Stimulated activated memory B cell treated with anti-CD40 and anti-IgM and Interleukin-4, amounts not matched to agents 10 μg/mL and 1 μg/mL and 100 μg/mL, for 72 hours (primary cell): ENCODE results near the gene ZNF691.
"Not testable (repeated sequence)": the region's sequence is repeated elsewhere in the genome, so short reads cannot be mapped to it uniquely, and the experiment has no call there.

Source experiments
- ATAC-seq: fragments of 150-1000 bp; cut with Tn5 transposase; 2 replicates; pipeline ENCODE4 v1.10.0; 2021
- H3K27ac Mint-ChIP-seq: one replicate; pipeline ENCODE4 v1.8.0; 2022; ENCODE audit warnings: mild to moderate bottlenecking, mixed read lengths
- H3K27me3 Mint-ChIP-seq: one replicate; pipeline ENCODE4 v1.8.0; 2022; ENCODE audit warnings: mixed read lengths
- H3K36me3 Mint-ChIP-seq: one replicate; pipeline ENCODE4 v1.8.0; 2022; ENCODE audit warnings: mixed read lengths
- H3K4me1 Mint-ChIP-seq: one replicate; pipeline ENCODE4 v1.8.0; 2022; ENCODE audit warnings: mixed read lengths
- H3K4me3 Mint-ChIP-seq: one replicate; pipeline ENCODE4 v1.8.0; 2022; ENCODE audit warnings: mild to moderate bottlenecking, moderate library complexity, mixed read lengths
- H3K9me3 Mint-ChIP-seq: one replicate; pipeline ENCODE4 v1.8.0; 2022; ENCODE audit warnings: mixed read lengths

The ZNF691 gene

GRCh38 chr1:42846257-42847110, at the start of gene ZNF691:
TSS of gene ZNF691 (plus strand) at chr1:42846613. CDS start at chr1:42849659, 3,046 bp downstream.
- ATAC-seq, result peak; percentile 98
- Mint-ChIP-seq H3K36me3 (peaks cover 30% of the 10 kb centered on the region), H3K27ac (peak within 1 kb of the TSS; percentile 65)

DNA sequence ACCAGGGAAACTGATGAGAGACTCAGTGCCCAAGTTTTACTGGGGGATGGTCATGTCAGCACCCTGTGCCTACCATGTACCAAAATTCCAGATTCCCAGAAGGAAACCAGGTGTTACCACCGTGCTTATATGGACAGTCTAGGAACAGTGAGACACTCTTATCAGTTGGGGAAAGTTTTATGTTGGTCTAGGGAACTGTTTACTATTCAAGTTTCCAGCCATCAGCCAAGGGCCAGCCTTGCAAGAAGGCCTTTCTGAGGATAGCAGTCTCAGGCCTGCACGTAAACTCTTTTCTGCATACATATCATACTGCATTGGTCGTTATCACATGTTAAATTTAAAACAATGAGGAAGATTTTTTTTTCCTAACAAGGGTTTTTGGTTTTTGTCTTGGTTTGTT, 49.0 kb upstream of the ZNF691 start:
- Mint-ChIP-seq H3K27ac (no peak overlapping the region), H3K36me3 (no peaks in the 10 kb centered on the region), H3K4me3 (no peak overlapping the region), H3K27me3 (no peaks in the 10 kb centered on the region), H3K9me3 (no peaks in the 10 kb centered on the region), H3K4me1 (no peaks in the 10 kb centered on the region)
- no peak for ATAC-seq

More at GRCh38 chr1:42846257-42847110, at the start of gene ZNF691:
- no peaks in the 10 kb centered on the region for H3K27me3 Mint-ChIP-seq
- H3K4me3 Mint-ChIP-seq, result peak within 1 kb of the TSS; percentile 86
- H3K9me3 Mint-ChIP-seq, result peaks cover 3% of the 10 kb centered on the region
- H3K4me1 Mint-ChIP-seq, result peaks cover 19% of the 10 kb centered on the region

GRCh38 chr1:42797979-42798378, 48.4 kb upstream of the ZNF691 start:
- H3K9me3 Mint-ChIP-seq, result no peaks in the 10 kb centered on the region
- no peak overlapping the region for H3K27ac Mint-ChIP-seq

DNA sequence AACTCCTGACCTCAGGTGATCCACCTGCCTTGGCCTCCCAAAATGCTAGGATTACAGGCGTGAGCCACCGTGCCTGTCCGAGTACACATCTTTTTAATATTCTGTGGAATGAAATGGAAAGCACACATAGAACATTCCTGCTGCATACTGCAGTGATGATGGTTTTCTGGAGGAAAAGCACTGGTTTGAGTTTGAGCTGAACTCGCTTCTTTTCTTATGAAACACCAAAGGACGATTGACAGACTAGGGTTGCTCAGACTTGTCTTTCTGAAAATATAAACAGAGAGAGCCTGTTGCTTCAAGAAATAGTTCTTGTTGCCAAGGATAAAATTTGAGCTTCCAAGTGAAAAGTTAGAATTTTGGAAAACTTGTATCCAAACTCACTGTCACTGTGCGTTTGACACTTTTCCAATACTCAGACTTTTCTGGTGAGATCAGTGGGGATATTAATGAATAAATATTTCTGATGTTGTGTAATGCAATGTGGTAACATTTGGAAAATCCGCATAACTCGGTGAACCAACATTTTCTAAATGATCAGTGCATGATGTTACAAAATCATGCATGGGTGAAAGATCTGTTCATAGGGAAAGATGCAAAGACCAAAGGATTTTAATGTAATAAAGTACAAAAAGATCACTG, 44.5 kb upstream of the ZNF691 start:
- Mint-ChIP-seq H3K4me1 (no peaks in the 10 kb centered on the region), H3K9me3 (no peaks in the 10 kb centered on the region), H3K36me3 (peaks cover 20% of the 10 kb centered on the region), H3K27me3 (no peaks in the 10 kb centered on the region), H3K4me3 (no peak overlapping the region), H3K27ac (no peak overlapping the region)
- ATAC-seq, result no peak

More at GRCh38 chr1:42797979-42798378, 48.4 kb upstream of the ZNF691 start:
- Mint-ChIP-seq H3K36me3 (no peaks in the 10 kb centered on the region), H3K4me3 (no peak overlapping the region), H3K27me3 (no peaks in the 10 kb centered on the region), H3K4me1 (no peaks in the 10 kb centered on the region)
- no peak for ATAC-seq

DNA sequence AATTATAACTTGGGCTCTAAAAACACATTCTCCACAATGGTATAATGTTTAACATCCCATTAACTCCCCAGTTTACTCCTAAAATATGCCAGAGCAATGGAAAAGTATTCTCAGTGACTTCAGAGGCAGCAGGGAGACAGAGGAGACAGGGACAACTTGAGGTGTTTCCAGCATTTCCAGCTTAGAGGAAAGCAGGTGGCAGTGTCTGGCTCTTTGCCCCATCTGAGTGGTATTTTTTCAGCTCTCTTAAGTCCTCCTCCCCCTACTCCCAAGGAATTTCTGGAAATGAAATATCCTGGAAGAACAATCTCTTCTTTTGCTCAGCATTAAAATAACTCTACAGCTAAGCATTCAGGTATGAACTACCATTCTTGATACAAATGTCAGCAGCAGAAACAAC, 40.2 kb upstream of the ZNF691 start:
- Mint-ChIP-seq H3K9me3 (no peaks in the 10 kb centered on the region), H3K27ac (no peak overlapping the region), H3K27me3 (no peaks in the 10 kb centered on the region), H3K4me1 (no peaks in the 10 kb centered on the region), H3K4me3 (no peak overlapping the region), H3K36me3 (peaks cover 26% of the 10 kb centered on the region)
- ATAC-seq, result no peak

DNA sequence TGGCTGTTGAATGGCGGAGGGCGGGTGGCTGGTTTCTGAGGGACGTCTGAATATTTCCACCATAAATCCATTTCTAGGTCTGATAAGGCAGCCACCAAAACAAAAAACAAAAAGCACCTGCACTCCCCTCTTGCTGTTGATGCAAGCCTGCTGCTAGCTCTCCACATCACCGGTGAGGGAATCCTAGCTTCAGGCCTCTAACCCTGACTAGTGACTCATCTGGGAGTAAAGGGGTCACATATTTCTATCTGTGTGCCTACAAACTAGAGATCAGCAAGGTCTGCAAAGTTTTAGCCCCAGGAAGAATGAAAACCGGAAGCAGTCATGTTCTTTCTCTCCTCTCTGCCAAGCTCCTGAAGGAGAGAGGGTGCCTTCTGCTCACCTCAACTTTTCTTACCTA, 39.8 kb upstream of the ZNF691 start:
- ATAC-seq, result no peak
- no peaks in the 10 kb centered on the region for H3K4me1 Mint-ChIP-seq
- H3K4me3 Mint-ChIP-seq, result no peak overlapping the region
- H3K36me3 Mint-ChIP-seq, result peaks cover 30% of the 10 kb centered on the region
- no peak overlapping the region for H3K27ac Mint-ChIP-seq
- H3K9me3 Mint-ChIP-seq, result no peaks in the 10 kb centered on the region
- no peaks in the 10 kb centered on the region for H3K27me3 Mint-ChIP-seq

DNA sequence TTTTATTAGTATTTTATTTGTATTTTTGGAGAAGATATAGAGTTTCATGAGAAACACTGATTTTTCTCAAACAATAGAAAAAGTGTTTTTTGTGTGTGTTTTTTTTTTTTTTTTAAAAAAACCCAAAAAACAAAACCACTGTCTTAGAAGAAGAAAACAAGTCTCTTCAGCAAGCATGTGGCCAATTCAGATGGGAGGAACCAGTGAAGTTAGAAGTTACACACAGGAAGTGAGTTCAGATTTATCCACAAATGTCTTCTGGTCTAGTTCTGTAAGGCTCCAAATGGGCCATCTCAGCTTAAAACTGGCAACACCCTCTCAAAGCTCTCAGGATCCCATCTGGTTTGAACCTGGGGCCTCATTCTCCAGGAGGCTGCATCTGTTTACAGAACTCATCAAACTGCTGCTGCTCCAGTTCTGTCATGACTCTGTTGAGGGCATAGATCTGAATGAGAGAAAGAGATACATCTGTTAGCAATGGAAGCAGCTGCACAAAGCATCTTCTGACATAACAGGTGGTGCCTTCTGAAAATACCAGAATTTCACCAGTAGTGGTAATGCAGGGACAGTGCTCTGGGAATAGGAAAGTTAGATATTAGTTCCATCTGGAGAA, 39.3 kb upstream of the ZNF691 start:
- ATAC-seq, result no peak
- Mint-ChIP-seq H3K27ac (no peak overlapping the region), H3K4me3 (no peak overlapping the region), H3K4me1 (no peaks in the 10 kb centered on the region), H3K9me3 (no peaks in the 10 kb centered on the region), H3K36me3 (peaks cover 32% of the 10 kb centered on the region), H3K27me3 (no peaks in the 10 kb centered on the region)

- H3K36me3 Mint-ChIP-seq, H3K27me3 Mint-ChIP-seq, H3K27ac Mint-ChIP-seq, H3K4me3 Mint-ChIP-seq, ATAC-seq, H3K9me3 Mint-ChIP-seq: not testable (repeated sequence)
- peaks cover 22% of the 10 kb centered on the region for H3K4me1 Mint-ChIP-seq
Observed at GRCh38 chr1:42814815-42815214, 31.6 kb upstream of the ZNF691 start.

GRCh38 chr1:42815941-42816584, 30.4 kb upstream of the ZNF691 start:
- peak overlapping the region; percentile 78 for H3K27ac Mint-ChIP-seq
- peaks cover 6% of the 10 kb centered on the region for H3K36me3 Mint-ChIP-seq
- no peaks in the 10 kb centered on the region for H3K9me3 Mint-ChIP-seq
- H3K27me3 Mint-ChIP-seq, result no peaks in the 10 kb centered on the region
- H3K4me1 Mint-ChIP-seq, result peaks cover 22% of the 10 kb centered on the region
- H3K4me3 Mint-ChIP-seq, result peak overlapping the region; percentile 91
- ATAC-seq, result no peak

DNA sequence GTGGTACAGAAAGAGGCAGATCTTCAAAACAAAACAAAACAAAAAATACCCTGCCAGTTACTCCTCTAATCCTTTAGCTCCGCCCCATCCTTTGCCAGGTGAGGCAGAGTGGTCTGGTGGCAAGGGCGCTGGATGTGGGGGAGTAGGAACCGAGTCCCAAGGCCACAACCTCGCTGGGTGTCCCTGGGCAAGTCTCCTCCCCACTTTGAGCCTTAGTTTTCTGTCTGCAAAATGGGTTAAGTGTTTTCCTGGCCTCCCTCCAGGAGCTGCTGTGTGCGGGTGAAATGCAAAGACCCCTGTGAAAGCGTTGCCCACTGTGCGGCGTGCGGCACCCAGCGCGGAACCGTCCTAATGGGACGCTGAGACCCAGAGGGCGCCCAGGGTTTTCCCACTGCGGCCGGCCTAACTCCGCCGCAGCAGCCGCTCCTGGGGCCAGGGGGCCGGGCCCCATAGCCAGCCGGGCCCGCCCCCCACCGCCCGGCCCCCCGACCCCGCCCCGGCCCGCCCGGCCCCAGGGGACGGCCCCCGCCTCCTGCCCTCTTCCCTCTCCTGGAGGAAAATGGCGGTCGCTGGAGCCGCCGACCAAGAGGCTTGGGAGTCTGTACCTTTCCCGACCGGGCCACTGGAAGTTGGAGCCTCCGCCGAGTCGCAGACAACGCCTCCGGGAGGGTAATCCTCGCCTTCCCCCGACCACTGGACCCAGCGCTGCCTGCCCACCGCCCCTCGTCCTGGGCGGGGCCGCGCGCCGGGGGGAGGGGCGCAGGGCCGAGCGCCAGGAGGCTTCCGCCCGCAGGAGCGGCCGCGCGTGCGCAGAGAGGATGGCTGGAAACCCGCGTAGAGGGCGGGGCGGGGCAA, 29.6 kb upstream of the ZNF691 start, which contains the start of the genes ERMAP and SVBP:
ERMAP (plus strand) TSS at position 538 of the 855 bp plus-strand sequence. CDS start 13,327 bp downstream, outside the sequence.
SVBP (minus strand) TSS at position 813 of the 855 bp plus-strand sequence. CDS start 853 bp downstream, outside the sequence.
- H3K36me3 Mint-ChIP-seq, result no peaks in the 10 kb centered on the region
- H3K4me1 Mint-ChIP-seq, result peaks cover 22% of the 10 kb centered on the region
- H3K27ac Mint-ChIP-seq, result peak within 1 kb of the TSS; percentile 78
- H3K9me3 Mint-ChIP-seq, result no peaks in the 10 kb centered on the region
- no peaks in the 10 kb centered on the region for H3K27me3 Mint-ChIP-seq
- ATAC-seq, result peak; percentile 95
- peak within 1 kb of the TSS; percentile 91 for H3K4me3 Mint-ChIP-seq

DNA sequence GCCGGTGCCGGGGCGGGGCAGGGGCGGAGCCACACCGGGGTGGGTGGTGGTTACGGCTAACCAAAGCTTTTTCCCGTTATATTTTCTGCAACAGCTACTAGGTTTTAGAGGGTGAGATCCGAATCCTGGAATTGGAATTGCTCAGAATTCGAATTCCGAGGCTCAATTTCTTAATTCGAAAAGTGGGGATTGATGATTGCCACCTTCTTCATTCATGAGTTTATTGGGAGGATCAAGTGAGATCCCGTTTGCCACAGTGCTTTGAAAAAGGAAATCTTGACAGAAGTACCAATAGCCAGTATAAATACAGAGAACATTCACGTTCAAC, 29.0 kb upstream of the ZNF691 start:
- H3K27me3 Mint-ChIP-seq, result no peaks in the 10 kb centered on the region
- H3K4me3 Mint-ChIP-seq, result peak overlapping the region; percentile 91
- peak overlapping the region; percentile 78 for H3K27ac Mint-ChIP-seq
- no peaks in the 10 kb centered on the region for H3K9me3 Mint-ChIP-seq
- no peak for ATAC-seq
- no peaks in the 10 kb centered on the region for H3K36me3 Mint-ChIP-seq
- H3K4me1 Mint-ChIP-seq, result peaks cover 22% of the 10 kb centered on the region

- ATAC-seq, result no peak
- Mint-ChIP-seq H3K36me3 (no peaks in the 10 kb centered on the region), H3K4me3 (no peak overlapping the region), H3K27me3 (no peaks in the 10 kb centered on the region), H3K27ac (no peak overlapping the region), H3K4me1 (peaks cover 22% of the 10 kb centered on the region), H3K9me3 (no peaks in the 10 kb centered on the region)
Observed at GRCh38 chr1:42817976-42818375, 28.4 kb upstream of the ZNF691 start.

DNA sequence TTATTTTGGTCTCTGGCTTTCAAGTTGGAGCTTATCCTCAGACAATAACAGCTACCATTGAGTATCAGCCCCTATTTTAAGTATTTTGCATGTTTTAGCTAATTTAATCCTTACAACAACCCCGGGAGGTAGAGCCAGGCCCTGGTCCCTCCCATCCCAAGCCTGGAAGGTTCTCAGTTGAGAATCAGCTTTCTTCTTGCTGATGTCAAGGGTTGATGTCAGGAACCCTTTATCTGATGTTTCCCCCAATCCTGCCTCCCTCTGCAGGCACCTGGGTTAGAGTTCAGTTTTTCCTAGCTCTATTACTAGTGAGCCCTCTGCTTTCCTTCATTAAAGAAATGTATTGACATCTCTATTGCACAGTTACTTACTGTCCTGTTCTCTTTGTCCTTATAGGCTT, 25.6 kb upstream of the ZNF691 start:
- no peak for ATAC-seq
- peak overlapping the region; percentile 6 for H3K27ac Mint-ChIP-seq

DNA sequence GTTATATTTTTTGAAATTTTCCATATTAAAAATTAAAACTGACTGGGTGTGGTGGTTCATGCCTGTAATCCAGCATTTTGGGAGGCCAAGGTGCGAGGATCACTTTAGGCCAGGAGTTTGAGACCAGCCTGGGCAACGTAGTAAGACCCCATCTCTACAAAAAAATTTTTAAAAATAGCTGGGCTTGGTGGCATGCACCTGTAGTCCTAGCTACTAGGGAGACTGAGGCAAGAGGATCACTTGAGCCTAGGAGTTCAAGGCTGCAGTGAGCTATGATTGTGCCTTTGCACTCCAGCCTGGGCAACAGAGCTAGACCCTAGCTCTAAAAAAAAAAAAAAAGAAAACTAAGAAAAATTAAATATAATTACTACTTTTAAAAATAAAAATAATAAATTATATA, 24.7 kb upstream of the ZNF691 start:
- Mint-ChIP-seq H3K4me3 (no peak overlapping the region), H3K27ac (no peak overlapping the region), H3K9me3 (no peaks in the 10 kb centered on the region), H3K36me3 (no peaks in the 10 kb centered on the region), H3K4me1 (peaks cover 11% of the 10 kb centered on the region), H3K27me3 (no peaks in the 10 kb centered on the region)
- ATAC-seq, result no peak

More for the DNA sequence above, 25.6 kb upstream of the ZNF691 start:
- H3K4me1 Mint-ChIP-seq, result peaks cover 20% of the 10 kb centered on the region
- H3K4me3 Mint-ChIP-seq, result no peak overlapping the region
- no peaks in the 10 kb centered on the region for H3K36me3 Mint-ChIP-seq
- no peaks in the 10 kb centered on the region for H3K27me3 Mint-ChIP-seq
- no peaks in the 10 kb centered on the region for H3K9me3 Mint-ChIP-seq
